GM18867 (cell line): ENCODE results near the gene ALDH1L1.

Experiments used
- ATAC-seq: cut with Tn5 transposase; IDR thresholded peaks from one replicate; pipeline ENCODE4 v1.9.1; 2021; ENCODE audit warnings: mild to moderate bottlenecking, moderate library complexity; ENCODE audit not compliant: unreplicated experiment

ALDH1L1 gene

DNA sequence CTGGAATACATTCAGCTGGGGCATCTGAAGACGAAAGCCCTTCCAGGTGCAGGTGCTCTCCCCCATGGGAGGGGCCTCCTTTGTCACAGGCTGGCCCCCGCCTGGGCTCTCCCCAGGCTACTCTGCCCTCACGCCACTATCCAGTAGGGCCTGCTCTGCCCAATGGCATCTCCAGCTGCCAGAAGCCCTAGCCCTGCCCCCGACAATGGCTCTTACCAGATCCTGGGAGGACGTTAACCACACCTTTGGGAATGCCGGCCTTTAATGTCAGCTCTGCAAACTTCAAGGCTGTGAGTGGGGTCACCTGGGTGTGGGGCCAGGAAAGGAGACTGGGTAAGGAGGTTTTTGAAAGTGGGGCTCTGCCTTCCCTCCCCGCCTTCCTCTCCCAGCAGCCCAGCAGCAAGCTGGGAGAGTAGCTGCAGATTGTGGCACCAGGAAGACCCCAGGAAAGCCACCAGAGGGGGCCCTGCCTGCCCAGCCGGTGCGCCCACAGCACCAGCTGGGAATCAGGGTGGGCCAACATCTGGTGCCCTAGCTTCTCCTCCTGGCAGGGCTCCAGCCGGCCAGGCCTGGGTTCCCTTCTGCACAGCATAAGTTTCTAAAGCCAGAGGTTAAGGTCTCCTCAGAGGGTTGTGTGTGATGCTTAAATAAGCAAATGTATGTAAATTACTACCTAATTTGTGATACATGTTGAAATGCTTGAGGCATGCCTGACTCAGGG is 56.1 kb downstream of the ALDH1L1 start:
- no peak for ATAC-seq

DNA sequence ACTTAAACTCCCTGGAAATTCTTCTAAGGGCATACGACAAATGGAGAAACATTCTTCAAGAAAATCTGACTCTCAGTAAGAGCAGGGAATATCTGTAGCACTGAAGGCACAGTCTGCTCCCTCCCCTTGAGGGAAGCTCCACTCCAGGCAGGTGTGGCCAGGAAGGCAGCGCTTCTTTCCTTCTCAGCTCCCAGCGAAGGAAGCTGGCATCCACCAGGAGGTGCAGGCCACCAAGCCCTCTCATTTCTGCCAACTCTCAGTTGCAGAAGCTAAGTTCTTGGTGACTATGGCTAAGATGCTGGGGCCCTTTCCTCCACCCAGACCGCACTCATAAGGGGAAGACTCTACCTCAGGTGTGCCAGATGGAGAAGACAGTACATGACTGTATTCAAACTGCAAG is 58.8 kb downstream of the ALDH1L1 start:
- no peak for ATAC-seq

DNA sequence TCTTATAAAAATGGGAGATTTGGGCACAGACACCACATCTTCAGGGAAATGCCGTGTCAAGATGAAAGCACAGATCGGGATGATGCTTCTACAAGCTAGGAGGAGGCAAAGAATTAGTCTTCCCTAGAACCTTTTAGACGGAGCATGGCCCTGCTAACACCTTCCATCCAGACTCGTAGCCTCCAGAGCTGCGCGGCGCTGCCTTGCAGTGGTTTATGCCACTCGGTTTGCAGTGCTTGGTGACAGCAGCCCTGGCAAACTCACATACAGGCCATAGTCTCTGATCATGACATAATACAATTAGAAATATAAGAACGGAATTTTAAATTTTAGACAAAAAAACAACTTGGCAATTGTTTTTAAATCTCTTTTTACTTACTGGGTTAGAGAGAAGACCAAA is 59.3 kb downstream of the ALDH1L1 start:
- no peak for ATAC-seq

DNA sequence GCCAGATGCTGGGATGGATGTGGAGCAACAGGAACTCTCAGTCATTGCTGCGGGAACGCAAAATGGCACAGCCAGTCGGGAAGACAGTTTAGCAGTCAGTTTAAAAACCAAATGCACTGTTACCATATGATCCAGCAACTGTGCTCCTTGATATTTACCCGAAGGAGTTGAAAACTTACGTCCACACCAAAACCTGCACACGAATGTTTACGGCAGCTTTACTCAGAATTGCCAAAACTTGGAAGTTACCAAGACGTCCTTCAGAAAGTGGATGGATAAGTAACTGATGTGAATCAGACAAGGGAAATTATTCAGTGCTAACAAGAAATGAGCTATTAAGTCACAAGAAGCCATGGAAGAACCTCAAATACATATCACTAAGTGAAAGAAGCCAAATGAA is 60.4 kb downstream of the ALDH1L1 start:
- no peak for ATAC-seq

DNA sequence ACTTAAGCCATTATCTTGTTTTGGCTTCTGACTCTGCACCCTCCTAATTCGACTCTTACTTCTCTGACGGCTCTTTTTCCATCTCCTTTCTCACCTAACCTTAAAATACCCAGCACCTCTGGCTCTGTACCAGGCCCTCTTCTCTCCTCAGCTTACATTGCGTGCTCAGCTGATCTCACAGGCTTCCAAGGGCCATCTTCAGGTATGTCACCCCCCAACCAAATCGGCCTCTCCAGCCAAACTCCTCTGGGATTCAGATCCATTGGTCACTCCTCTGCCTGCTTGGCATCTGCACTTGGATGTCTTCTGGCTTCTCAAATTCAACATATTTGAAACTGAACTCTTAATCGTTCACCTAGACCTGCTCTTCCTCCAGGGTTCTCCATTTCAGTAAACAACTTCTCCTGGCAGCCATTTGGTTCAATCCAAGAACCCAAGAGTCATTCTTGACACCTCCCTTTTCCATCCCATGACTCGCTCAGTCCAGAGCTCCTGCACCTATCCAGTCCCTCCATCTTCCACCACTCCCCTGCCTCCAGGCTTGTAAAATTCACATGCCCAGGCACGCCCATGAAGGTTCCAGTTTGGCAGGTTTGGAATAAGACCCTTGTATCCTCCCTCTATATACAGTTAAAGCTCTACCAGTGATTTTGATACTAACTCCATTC is 61.2 kb downstream of the ALDH1L1 start:
- no peak for ATAC-seq

DNA sequence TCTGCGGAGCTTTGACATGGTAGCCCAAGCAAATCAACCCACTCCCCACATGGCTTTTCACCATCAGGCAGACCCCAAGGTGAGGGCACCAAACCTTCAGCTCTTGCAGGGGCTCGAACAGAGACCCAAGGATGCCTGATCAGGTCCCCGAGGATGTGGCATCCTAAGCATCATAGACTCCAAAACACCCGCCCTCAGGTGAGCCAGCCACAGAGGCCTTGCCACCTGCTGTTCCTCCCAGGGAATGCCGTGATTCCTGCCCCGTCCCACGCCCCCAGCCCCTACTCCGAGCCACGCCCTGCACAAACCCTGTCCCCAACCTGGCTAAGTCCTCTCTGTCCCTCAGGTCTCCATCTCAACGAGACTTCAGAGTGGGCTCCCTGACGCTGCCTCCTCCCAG is 61.8 kb downstream of the ALDH1L1 start:
- ATAC-seq: no peak

DNA sequence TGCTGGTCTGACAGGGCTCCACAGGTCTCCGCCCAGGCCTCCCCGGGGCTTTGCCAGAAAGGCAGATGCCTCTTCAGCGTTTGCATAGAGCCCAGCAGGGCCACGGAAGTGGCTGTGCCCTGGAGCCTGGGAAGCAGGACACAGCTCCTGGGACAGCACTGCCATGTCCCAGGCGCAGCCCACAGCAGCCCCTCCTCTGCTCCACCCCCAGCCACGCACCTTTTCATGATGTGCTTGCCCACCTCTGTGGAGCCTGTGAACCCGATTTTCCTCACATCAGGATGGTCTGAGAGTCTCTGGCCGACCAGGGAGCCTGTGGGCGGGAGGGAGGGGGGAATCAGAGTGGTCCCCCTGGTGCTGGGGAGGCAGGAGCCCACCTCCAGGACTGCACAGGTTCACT is 62.6 kb downstream of the ALDH1L1 start:
- ATAC-seq: no peak

DNA sequence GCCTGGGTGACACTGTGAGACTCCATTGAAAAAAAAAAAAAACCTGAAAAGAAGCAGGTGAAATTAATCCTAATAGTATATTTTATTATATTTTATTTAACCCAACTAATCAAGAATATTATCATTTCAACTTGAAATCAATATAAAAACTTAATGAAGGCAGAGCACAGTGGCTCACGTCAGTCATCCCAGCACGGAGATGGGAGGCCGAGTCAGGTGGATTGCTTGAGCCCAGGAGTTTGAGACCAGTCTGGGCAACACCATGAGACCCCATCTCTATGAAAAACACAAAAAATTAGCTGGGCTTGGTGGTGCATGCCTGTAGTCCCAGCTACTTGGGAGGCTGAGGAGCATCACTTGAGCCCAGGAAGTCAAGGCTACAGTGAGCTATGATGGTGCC is 63.2 kb downstream of the ALDH1L1 start:
- ATAC-seq: no peak

DNA sequence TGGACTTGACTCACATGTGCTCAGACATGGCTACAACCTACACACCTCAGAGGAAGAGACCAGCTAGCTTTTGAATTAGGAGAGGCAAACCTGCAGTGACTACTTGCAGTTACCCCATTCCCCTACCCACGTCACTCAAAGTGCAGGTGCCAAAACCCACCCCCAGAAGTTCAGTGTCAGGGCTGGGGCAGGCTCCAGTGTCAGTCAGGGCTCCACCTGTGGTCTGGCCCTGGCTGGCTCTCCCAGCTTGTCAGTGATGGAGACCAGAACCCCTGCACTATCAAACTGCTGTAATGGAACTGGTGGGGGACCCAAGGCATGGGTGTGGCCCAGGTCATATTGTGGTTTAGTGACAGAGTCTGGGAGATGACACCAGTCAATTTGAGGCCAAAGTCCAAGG is 63.9 kb downstream of the ALDH1L1 start:
- ATAC-seq: no peak

DNA sequence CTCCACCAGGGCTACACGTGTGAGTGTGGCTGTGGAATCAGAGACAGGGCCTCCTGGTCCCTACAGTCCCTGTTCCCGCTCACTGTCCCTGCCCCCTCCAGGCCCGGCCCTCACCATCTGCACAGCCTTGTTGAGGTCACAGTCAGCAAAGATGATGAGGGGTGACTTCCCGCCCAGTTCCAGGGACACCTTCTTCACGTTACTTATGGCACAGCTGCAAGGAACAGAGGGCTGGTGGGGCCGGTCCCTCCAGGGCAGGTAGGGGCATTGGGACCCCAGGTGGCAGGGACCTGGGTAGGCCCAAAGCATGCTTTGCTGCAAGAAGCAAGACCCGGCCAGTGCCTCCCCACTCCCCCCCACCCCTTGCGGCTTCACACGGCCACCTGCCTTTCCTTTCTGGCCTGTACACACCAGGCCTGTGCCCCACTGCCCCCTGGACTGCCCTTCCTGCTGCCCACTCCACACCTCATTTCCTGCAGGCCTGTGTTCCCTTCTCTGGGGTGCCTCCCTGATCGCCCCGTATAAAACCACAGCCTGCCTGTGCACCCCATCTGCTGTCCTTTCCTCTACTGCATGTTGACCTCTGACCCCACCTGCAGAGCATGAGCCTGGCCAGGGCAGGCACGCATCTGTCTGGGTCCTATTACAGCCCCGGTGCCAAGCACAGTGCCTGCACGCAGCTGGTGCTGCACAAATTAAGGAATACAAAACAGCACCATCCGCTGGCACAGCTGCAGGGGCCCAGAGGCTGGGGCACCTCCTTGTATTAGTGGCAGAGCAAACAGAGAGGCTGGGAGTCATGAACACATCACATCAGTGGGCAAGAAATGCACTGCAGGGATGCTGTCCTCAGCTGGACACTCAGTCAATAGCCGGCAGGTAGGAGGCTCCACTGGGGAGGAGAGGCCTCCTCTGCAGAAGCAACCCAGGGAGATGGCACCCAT is 65.7 kb downstream of the ALDH1L1 start:
- no peak for ATAC-seq

DNA sequence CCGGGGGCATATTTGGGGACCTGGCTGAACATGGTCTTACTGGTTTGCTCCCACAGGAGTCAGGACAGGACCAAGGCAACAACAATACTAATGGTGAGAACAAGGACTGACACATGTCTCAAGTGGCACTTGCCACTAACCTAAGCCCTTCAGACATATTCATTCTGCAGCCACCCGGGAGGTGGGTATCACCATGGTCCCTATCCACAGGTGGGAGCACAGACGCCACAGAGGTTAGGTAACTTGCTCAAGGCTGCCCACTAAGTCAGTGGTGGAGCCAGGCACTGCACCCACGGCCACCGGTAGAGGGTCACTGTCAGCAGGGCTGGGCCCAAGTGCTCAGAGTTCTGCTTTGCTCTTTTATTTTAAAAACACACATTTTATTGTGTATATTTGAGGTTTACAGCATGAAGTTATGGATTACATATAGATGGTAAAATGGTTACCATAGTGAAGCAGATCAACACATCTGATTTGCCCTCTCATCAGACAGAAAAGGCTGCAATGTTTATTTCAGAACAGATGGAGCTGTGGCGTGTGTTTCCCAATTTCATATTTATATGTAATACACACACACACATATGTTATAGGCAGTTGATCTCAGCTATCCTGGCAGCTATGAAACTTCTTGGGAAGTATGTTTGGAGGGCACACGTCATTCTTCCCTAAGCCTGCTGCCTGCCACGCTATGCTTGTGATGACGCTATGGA is 66.5 kb downstream of the ALDH1L1 start:
- no peak for ATAC-seq

DNA sequence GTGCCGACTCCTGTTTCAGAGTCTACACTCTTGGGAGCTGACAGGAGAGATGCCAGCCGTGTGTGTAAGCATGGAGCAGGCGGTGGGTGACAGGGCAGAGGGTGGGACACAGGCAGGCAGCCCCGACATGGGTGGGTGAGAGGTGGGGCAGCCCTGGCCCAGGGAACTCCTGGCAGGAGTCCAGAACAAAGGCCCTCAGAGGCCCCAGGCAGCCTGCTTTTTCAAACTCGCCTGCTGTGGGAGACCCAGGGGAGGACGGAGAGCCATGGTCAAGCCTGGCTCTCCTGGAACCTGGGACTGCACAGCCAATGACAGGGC is 67.2 kb downstream of the ALDH1L1 start:
- no peak for ATAC-seq

DNA sequence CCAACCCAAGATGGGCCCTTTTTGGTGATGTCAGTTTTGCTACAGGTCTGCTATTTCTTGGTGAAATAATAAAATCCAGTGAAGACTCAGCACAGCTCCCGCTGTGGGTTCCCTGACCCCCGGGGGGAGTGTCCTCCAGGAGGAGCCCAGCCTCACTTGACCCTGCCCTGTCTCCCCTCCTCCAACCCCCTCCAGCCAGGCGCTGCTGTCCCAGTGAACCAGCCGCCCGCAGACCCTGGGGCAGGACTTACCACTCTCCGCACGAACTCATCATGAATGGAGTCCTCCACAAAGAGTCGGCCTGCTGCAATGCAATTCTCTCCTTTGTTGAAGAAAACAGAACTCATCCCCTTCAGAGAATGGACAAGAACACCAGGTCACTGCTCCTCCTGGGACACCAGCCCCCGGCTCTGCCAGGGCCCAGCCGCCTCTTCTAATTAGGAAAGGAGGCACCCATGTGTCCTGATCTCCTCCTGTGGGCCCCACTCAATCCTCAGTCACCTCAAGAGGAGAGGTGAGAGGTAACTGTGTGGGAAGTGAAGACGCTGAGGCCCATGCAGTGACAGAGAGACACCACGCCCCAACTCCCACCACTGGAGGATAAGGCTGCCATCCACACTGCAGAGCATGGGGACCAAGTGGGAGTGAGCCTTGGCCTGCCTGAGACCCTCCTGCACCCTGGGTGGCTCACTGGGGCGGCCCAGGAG is 67.7 kb downstream of the ALDH1L1 start:
- no peak for ATAC-seq

DNA sequence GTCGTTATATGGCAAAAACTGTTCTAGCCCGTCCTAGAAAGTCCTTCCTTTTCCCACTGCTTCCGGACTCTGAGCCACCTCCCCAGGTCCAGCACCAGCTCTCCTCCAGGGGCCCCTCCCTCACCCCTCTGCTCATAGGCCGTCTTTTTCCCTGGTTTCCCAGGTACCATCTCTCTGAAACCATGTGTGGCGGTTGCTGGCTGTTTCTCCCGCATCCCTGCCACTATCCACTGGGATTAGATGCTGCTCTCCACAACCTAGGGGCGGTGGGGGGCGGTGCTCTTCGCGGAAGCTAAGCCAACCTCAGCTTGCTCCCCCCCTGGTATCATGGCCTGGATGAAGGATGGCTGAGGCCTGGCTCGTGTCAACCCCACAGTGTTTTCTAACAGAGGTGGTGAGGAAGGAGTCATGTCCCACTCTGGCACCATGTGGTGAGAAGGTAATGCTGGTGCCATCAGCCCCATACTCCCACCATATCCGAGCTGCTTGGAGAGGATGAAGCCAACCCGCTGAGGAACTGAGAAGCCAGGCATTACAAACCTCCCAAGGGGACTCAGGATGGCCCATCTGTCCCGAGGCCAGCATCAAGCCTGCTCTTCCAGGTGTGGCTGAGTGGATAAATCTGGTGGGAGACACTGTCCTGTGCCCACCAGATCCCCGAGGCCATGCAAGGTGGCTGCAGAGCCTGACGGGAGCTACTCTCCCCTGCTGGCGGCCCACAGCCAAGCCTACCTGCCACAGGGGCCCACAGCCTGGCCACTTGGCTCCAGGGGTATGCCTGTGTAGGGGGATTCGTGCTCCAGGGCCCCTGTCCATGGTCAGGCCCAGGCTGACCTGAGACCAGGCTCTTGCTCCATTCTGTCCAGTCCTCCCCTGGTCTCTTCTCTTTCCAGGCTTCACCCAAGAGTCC is 68.6 kb downstream of the ALDH1L1 start:
- ATAC-seq: no peak

DNA sequence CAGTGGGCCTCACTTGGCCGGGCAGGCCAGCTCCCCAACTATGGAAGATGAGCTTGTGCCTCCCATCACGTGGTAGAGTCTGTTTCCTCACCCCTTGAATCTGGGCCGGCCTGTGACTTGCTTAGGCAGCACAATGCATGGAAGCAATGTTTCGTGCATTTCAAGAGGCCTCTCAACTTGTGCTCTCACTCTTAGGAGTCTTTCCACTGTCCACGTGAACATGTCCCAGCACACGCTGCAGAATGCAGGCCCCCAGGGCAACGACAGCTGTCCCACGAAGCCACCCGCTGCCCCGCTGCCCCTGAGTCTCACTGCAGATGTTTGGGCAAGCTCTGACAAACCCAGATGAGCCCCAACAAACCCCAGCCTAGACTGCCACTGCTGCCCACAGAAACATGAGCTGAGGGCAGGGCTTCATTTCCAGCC is 69.2 kb downstream of the ALDH1L1 start:
- no peak for ATAC-seq

DNA sequence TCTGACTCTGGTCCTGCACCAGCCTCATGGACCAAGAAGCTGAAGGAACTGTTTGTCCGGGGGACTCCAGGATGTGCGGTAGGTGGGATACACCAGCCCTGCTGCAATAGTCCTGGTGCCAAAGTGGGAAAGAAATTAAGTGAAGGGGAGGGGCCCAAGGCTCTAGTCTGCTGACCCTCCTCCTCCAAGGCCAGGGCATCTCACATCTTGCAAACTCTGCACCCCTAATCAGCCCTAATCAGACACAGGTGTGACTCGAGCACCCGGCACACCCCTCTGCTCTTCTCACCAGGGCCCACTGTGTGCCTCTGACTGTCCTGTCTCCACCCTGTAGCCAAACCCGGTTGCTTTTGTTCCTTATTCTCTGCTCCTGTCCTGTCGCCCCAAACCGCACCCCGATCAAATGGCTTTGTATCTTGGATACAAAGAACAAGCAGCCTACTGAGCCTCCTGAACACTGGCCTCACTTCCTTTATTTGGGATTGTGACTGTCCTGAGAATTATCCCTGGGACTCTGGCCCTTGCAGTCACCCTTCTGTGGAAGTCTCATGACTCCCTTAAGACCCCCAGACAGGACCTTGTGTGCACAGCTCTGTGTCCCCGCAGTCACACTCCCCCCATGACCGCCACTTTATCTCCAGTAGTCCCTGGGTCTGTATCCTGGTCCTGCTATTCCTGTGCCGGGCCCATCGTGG is 69.8 kb downstream of the ALDH1L1 start:
- no peak for ATAC-seq

DNA sequence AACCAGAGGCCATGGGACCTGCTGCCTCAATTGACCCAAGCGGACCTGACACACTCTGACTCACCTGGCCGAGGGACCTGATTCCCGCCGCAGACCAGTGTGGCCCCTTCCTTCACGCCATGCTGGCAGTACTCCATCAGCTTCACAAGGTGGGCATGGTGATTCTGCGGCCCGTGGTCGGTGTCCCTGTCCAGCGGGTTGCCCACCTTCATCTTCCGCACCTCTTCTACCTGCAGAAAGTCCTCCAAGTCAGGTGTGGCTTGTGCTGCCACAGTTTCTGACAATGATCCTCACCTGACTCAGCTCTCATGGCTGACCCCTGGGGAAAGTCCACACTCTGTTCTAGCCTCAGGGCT is 70.5 kb downstream of the ALDH1L1 start:
- ATAC-seq: no peak

DNA sequence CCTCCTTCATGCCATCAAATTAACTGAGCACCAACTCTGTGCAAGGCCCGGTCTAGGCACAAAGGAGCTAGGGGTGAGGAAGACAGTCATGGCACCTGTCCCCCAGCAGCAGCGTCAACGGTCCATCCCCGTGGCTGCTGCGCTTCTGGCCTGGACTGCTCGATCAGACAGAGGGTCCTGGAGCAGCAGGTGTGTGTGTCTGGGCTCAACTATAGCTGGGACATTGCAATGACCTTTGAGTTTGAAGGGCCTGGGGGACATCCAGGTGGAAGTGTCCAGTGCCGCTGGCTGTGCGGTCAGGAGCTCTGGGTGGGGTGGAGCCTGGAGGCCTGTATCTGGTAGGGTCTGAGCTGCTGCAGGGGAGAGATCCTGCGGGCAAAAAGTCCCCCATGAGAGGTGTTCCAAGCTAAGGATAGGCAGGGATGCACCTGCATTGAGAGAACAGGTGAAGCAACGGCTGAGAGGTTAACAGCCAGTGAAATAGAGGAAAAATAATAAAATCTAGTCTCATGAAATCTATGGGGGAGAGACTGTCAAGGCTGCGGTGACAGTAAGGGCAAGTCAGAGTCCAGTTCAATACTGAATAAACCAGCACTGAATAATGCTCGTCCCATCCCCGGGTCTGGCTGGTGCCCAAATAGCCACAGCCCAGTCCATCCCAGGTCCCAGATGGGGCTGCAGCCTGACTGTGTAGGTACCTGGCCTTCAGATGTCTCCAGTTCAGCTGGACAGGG is 71.1 kb downstream of the ALDH1L1 start:
- ATAC-seq: no peak
